Activated T-cell treated with anti-CD3 and anti-CD28 coated beads for 1 hour (primary cell): ENCODE measurements around the gene C3orf33.
A peak's percentile ranks its signal among the peaks of the same experiment; 100 is the strongest.

Experiments used
- DNase-seq: peaks from one replicate; pipeline ENCODE4 v3.0.0-alpha.2; 2020; ENCODE audit warnings: low read depth

C3orf33 gene

DNA sequence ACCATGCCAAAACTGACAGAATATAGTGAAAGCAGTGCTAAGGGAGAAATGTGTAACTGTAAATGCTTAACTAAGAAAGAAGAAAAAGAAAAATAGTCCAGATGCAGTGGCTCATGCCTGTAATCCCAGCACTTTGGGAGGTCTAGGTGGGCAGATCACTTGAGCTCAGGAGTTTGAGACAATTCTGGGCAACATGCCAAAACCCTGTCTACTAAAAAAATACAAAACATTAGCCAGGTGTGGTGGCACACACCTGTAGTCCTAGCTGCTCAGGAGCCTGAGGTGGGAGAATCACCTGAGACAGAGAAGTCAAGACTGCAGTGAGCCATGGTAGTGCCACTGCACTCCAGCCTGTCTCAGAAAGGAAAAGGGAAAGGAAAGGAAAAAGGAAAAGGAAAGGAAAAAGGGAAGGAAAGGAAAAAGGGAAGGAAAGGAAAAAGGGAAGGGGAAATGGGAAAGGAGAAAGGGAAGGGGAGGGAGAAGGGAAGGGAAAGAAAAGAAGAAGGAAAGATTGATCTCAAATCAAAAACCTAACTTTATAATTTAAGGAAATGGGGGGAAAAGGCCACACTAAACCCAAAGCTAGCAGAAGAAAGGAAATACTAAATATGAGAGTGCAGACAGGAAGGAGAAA lies 20.3 kb downstream of the C3orf33 start:
- no peak for DNase-seq

DNA sequence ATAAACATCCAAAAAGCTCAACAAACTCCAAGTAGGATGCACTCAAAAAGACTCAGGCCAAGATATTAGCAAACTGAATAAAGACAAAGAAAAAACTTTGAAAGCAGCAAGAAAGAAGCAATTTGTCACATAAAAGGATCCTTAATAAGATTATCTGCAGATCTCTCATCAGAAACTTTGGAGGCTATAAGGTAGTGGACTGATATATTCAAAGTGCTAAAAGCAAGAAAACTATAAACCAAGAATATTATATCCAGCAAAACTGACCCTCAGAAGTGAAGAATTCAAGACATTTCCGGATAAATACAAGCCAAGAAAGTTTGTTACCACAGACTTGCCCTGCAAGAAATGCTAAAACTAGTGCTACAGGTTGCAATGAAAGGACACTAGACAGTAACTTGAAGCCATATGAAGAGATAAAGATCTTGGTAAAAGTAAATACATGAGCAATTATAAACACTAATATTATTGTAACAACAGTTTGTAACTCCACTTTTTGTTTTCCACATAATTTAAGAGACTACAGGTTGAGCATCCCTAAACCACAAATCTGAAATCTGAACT lies 23.6 kb downstream of the C3orf33 start:
- DNase-seq: no peak

DNA sequence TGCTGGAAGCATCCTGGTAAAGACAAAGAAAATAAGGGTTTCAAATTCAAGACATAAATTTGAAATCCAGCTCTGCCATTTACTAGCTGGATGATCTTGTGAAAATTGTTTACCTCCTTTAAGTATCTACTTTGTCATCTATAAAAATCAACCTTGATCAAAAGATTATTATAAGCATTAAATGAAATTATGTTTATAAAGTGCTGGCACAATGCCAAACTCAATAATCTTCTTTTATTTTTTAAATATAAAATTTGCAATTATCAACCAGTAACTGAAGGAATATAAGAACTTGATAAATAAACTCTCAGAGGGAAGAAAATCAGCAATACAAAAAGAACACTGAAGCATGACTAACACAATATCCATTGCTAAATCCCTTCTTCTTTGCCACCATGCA lies 25.8 kb downstream of the C3orf33 start:
- no peak for DNase-seq

DNA sequence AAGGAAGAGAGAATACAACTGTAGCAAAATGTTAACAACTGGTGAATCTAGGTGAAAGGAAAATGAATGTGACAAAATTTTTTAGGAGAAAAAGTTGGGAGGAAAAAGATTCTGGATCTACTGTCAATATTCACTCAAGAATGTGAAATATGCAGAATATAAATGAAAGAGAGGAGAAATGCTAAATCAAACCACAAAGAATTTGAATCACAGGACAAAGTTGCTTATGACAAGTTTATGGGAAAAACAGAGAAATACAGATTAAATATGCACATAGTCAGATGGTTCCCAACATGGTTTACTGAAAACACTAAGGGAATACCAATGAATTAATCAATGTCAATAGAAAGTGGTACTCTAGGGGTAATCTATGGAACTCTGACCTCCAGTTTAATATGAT lies 27.6 kb downstream of the C3orf33 start:
- no peak for DNase-seq

DNA sequence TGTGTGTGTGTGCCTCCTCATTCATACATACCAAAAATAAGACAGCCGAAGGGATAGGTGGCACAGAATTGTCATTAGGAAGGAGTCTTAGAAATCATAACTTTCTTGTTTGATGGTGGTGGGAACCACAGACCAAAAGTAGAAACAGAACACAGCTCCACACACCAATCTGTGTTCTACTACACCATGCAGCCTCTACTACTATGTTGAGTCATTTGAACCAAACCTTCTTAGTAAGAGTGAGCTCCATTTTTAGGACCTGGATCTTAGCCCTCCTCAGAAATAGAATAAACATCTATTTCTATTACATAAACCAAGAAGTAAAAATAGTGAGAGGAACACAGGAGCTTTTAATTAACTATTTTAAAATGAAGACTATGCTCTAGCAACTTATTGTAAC lies 33.3 kb downstream of the C3orf33 start:
- DNase-seq: no peak

DNA sequence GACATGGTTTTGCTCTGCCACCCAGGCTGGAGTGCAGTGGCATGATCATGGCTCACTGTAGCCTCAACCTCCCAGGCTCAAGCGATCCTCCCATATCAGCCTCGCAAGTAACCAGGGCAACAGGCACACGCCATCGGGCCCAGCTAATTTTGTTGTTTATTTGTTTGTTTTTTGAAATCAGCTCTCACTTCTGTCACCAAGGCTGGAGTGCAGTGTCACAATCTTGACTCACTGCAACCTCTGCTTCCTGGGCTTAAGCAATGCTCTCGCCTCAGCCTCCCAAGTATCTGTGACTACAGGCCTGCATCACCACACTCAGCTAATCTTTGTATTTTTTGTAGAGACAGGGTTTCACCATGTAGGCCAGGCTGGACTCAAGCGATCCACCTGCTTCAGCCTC lies 35.0 kb downstream of the C3orf33 start:
- DNase-seq: no peak

DNA sequence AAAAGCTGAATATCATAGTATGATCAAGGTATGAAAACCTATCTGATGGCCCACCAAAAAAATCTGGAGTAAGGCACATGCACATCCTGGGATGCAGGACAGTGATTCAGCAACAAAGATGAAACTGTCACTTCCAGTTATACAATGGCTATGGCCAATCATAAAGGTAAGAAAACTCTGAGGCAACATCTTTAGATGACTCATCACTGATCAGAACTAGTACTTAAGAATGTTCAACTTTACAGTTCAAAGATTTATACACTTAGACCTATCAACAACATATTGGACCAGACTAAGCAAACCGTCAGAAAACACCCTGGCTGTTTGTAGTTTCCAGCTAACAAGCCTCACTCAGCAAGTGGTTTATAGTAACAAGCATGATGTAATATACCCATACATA lies 39.9 kb downstream of the C3orf33 start:
- no peak for DNase-seq

DNA sequence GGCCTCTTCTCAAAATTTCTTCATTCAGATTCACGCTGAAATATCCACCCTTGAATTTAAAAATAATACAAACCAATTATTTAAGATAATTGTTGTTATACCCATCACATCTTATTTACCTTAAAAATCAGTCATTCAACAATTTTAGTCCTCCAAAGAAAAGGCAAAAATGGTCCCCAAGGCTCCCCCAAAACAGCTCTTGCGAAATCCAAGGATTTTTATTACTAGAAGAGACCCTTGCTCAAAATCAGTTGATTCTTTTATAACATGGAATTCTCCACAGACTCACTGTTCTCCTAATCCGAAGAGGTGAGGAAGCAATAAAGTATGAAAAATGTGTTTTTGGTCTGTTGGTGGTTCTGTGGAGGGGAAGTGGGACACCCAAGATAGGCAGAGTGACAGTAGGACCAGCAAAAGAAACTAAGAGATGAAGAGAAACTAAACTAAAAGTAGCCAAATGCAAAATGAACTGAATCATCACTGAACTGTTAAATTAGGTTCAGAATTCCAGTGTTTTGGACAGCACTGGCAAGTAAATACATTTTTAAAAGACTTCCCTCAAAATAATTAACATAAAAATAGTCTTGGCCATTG lies 42.1 kb downstream of the C3orf33 start:
- DNase-seq: no peak

DNA sequence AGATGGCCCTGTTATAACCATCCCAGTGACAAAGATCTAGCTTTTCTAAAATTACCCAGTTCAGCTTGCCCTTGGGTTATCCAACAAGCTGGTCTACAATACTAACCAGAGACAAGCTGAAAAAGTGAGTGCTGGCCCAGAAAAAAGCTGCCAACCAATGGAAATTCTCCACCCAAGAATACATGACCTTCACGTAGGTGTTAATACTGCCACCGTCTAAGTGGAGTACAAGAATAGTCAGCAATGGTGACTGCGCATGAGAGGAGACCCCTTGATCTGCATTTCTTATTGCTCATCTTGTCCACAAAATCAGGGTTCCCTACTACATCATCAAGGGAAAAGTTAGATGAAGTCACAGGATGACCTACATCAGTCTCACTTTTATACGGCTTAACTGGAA lies 45.4 kb downstream of the C3orf33 start:
- no peak for DNase-seq

DNA sequence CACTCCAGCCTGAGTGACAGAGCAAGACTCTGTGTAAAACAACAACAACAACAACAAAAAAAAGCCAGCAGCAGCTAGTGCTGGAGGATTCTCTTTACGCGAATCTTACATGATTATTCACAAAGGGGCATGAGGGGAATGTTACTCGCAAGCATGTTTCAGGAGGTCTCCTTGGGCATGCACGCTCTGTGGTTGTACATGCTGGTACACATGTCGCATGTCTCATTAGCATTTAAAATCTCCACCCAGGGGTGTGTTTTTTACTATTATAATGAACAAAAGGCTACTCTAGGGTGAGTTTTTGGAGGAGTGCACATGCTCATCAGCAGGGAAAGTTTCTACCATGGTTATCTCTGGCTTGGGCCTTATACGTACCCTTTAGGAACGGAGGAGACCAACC lies 48.5 kb downstream of the C3orf33 start:
- no peak for DNase-seq

DNA sequence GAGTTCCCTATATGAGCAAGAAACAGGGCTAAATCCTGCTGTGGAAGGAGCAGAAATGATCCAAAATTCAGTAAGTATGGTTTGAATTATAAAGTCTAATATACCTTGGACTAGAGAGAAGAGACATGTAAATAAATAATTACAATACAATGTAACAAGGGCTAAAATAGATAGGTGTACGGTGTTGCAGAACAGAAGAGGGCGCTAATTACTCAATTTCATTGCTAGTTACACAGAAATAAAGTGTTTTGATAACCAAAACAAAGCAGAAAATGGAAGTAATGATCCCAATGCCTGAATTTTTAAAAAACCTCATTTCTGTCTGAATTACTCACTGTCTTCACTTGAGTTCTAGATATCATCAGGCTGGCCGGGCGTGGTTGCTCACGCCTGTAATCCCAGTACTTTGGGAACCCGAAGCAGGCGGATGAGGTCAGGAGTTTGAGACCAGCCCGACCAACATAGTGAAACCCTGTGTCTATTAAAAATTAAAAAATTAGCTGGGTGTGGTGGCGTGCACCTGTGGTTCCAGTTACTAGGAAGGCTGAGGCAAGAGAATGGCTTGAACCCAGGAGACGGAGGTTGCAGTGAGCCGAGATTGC lies 52.9 kb downstream of the C3orf33 start:
- DNase-seq: no peak

DNA sequence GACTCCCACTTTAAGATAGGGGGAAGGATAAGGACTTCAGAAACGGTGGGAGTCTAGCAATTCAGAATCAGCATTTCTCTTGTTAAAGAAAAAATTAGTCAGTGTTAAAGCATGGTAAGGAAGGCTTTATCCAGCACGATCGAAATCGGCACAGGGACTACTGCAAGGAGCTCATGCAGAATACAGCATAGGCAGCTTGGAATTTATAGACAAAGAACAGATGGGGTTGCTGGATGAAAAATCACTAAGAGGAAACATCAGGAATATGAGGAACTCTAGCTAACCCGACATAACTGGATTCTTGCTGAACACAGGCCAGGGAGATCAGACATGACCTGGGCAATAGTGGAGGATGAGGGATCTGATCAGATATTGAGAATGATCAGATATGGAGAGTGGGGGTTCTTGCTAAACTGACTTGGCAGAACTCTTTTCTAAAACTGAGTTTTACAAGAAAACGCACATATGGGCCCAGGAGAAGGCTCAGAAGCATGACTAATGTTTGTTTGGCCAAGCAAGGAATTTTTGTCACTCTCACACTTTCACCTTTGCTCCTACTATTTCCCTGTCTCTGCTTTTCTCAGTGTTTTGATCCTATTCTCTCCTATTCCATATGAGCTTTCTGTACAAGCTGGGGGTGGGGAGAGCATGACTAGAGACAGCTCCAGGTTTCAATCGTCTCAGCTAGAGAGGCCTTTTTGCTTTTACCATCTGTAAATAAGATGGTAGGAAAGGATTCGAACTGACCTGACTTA lies 57.3 kb downstream of the C3orf33 start:
- DNase-seq: no peak

DNA sequence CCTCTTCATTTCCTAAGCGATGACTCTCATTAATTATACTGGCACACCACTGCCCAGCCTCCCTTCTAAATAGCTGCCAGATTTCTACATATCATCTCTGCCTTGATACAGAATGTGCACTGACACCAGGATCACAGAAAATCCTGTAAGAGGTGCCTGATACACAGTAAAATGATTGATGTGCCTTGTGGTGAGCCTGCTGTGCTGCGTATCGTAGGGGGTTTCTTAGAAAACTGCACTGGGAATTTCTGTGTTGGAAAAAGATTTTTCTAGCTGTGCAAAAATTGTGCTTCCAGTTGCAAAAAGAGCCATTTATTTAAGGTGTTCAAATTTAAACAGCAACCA lies 58.2 kb downstream of the C3orf33 start:
- no peak for DNase-seq

DNA sequence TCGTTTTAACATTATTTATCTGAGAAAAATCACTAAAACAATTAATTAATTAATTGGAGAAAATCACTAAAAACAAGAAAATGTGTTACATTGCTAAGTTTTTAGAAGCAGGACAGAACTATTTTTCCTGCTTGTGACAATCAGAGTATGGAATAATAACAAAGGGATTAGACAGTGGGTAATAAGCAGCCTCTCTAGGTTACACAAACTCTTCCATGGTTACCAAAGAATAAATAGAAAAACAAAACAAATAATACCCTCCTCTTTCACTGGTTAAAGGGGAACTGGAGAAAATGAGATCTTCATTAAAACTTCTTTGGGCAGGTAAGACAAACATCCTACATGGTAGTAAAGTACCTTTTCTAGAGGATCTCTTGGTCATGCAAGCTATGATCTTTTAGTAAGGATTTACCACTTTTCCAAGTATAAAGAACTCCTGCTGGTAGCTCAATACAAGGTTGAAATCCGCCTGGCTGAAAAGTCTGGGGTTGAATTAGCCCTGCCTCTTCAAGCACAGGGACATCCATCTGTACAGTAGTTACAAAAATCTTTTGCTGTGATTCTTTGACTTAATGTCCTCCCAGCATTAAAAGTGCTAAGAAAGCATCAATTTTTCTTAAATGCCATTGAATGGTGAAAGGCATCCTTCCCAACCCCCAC lies 58.7 kb downstream of the C3orf33 start:
- DNase-seq: no peak

DNA sequence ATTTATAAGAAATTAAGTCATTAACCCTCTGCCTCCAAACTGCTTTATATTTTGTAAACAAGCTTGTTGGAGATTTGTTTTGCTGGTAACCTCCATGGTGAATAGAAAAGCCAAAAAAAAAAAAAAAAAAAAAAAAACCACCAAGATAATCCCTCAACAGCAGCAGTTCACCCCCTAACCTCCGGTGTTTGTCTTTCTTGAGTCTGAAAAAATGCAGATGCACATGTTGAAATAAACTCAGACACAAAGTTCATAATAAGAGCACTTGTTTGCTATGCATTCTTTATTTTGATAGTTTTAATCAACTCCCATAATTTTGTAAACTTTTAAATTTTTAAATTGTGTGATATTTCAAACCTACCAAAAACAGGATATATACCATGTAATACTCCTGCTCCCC lies 59.4 kb downstream of the C3orf33 start:
- DNase-seq: no peak

DNA sequence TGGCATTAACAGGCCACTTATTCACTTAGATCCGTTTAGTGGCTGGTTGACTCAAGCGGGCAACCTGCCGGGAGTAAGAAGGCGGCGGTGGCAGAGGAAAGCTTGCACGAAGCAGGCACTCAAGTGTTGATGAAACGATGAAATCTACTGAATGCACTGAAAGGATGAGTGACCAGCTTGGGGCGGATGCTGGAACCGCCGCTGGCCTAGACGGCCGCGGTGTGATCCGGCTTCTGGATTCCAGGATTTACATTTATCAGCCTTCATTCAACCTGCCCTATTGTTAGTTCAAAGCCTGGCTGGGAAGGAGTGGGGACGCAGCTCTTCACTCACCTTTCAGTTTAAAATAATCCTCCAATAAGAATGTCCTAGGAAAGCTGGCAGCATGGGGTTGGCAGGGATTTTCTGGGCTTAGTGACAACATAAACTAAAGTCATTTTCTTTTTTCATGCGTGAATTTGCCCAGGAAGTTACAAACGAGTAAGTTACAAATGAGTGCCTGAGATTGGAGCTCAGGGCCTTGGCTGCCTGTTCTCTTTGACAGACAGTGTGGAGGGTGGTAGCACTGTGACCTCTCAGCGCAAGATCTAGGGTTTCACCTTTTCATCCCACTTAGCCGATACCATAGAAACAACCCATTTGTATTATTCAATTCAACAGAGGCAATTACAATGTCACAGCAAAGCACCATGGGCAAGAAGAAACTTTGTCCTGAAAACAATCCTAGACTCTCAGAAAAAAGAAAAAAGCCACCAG lies 60.1 kb downstream of the C3orf33 start:
- DNase-seq: no peak

DNA sequence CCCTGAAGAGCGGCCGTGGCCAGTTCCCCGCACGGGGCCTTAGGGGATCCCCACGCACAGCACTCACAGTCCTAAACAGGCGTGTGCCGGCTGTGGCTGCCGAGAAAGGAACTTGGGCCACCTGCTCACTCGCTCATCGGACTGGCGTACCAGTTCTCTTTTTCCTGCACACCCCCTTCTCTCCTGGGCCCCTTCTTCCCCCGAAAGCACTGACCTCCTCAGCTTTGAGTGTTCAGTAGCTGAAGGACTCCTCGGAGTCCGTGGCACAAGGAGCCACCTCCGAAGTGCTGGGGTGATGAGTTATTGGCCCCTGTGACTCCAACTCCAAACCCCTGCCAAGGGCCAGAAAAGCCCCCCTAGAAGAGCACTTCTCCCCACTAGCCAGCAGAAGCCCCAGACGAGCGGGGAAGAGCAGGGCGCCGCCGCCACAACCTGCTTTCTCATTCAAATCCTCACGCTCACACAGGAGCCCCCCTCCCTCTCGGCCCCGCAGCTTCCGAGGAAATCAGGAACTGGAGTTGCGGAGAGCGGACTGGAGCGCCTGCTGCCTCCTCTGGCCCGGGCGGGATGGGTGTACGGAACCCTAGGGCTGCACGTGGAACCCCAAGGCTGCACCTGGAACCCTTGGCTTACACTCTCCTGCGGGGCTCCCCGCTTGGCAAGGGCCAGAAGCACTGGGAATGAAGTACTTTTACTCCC lies 61.3 kb downstream of the C3orf33 start, which contains the start of gene PLCH1:
PLCH1 (minus strand) TSS at position 446 of the 699 bp plus-strand sequence. CDS start 40,847 bp downstream, outside the sequence.
- peak; percentile 4 for DNase-seq

DNA sequence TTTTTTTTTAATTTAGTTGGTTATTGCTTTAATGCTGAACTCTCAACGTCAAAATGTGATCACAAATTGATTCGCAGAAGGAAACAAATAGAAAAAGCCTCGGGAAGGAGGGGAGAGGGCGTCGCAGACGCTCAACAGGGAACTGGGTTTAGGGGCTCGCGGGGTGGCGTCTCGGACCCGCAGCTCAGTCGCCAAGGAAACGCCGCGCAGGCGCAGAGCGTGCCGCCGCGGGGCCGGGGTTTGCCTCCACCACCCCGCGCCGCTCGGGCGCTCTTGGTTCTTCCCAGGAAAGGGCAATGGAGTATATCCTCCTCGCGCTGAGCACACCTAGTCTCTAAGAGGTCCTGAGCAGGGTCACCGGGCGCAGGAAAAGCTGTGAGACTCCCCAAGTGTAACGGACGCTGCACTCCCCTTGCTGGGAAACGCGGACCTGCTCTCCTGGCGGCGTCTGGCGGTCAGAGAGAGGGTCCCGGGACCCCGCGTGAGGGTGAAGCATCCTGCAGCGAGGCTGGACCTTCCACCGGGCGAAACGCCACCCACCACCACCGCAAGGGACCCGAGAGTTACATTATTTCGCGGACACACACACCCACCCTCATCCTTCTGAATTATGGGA lies 62.0 kb downstream of the C3orf33 start:
- peak; percentile 30 for DNase-seq

DNA sequence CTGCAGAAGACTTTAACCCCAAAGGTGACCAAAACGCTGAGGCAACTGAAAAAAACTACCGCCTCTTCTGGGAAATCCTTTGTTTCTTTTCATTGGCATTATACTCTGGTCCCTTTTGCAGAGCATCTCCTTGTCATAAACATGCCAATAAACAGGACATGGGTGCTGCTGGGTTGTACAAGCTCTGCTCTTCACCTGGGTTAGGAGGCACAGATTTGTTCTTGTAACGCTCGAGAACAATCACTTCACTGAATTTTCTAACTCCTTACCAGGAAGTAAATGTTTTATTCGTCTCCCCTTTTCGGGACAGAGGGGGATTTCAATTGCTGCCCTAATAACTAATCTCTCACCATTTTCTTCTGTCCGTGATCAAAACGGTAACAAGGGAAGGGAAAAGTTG lies 62.5 kb downstream of the C3orf33 start:
- DNase-seq: no peak

DNA sequence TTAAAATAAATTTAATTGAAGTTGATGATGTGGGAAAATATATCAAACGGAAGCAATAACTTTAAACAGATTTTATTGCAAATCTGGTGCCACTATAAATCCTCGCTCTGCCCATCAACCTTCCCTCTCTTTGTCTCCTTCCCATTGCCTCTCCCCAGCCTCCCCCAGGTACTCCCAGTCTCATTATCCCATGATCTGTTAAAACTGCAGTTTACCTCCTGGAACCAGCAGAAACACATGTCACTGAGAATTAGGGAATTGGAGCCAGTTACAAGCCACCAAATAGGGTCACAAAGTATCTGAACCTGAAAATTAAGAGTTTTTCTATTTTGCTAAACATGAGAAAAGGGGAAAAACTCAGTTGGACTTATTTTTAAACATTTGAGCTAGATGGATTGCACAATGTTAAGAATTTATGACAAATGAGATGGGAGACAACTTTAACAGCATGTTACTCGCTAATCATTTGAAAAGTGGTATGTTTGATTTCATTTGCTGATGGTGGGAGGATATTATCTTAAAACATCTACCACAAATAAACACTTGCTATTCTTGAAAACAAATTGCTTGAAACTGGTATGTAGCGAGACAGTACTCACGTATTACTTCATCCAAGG lies 63.6 kb downstream of the C3orf33 start:
- DNase-seq: no peak
